Measurements from ENCODE around the gene COLEC11. TPM values are rescaled to one million over a fixed set of nuclear protein-coding genes. Genes with fewer than 3 reads are reported as not detected.

Gene COLEC11
- polyA plus RNA-seq, 2 of the 4 experiments (the other 2 are of a cell fraction) = 0.30 to 0.97 TPM

GRCh38 chr2:3642521-3643215 lies 47.8 kb downstream of the COLEC11 start:
- FAIRE-seq (no peak), ATAC-seq (no peak; a peak in 2 of 6 replicates)
- CTCF ChIA-PET = interaction anchor here (0.6 to 2.2 kb wide), 6 partner anchors 8 to 210 kb away, joined by 3 to 10 read pairs (median 4); no protein-coding TSS in a partner anchor

GRCh38 chr2:3643371-3644245 lies 48.7 kb downstream of the COLEC11 start:
- ChIA-PET CTCF (interaction anchor here (0.6 to 1.4 kb wide), 5 partner anchors 7 to 211 kb away, joined by 3 to 7 read pairs (median 3); no protein-coding TSS in a partner anchor), POLR2A (no interaction called here)
- FAIRE-seq (no peak), ATAC-seq (no peak), DNase-seq (ENCODE audit: low read depth in 1 of 2, low spot score in 1 of 2) (no peak)
- Histone ChIP-seq H3K4me1 (no peaks in the 10 kb centered on the region), H3K9me3 (no peaks in the 10 kb centered on the region), H3K27ac (no peak overlapping the region), H3K4me3 (no peak overlapping the region), H3K4me2 (no peak overlapping the region)
- WGBS (ENCODE audit: missing lambda C conversion rate) = 80% methylated on average over 48 of the region's 48 CpGs
- no peak for TF ChIP-seq E2F6 (IDR thresholded peaks at IDR 0.05; ENCODE audit: borderline replicate concordance, low read depth)
- TF ChIP-seq JUNB (IDR thresholded peaks at IDR 0.05) = no peak
- TF ChIP-seq NR3C1 (IDR thresholded peaks at IDR 0.05) = no peak
- TF ChIP-seq HEYL (CRISPR knock-in tag; IDR thresholded peaks at IDR 0.05) = no peak
- no peak for TF ChIP-seq KDM5A (IDR thresholded peaks at IDR 0.05)
- TF ChIP-seq SREBF2 (IDR thresholded peaks at IDR 0.05) = no peak
- no peak for TF ChIP-seq CTCF (IDR thresholded peaks at IDR 0.05)
- TF ChIP-seq POLR2A (IDR thresholded peaks at IDR 0.05; ENCODE audit: low read length) = no peak
- TF ChIP-seq USF2 (IDR thresholded peaks at IDR 0.05) = no peak

More at GRCh38 chr2:3642521-3643215, 47.8 kb downstream of the COLEC11 start:
- WGBS (ENCODE audit: missing lambda C conversion rate) = 71% methylated on average over 18 of the region's 18 CpGs
- H3K27ac ChIP-seq = no peak overlapping the region
- TF ChIP-seq POLR2A (IDR thresholded peaks at IDR 0.05; ENCODE audit: low read length) (no peak), USF2 (IDR thresholded peaks at IDR 0.05) (no peak), FOSB (CRISPR knock-in tag; IDR thresholded peaks at IDR 0.05) (no peak), KDM5A (IDR thresholded peaks at IDR 0.05) (no peak), ELK1 (IDR thresholded peaks at IDR 0.05; ENCODE audit: low read depth, low read length) (no peak), ZNF302 (CRISPR knock-in tag; IDR thresholded peaks at IDR 0.05) (no peak), MAFK (IDR thresholded peaks at IDR 0.05; ENCODE audit: partially characterized antibody) (no peak)
- no peak overlapping the region for H3K4me3 ChIP-seq
- no peak overlapping the region for H3K4me2 ChIP-seq
- H3K9me3 ChIP-seq = no peaks in the 10 kb centered on the region
- no peak for DNase-seq (ENCODE audit: low read depth in 1 of 2, low spot score in 1 of 2)
- H3K4me1 ChIP-seq = no peaks in the 10 kb centered on the region
- POLR2A ChIA-PET = no interaction called here

- ATAC-seq (no peak), DNase-seq (ENCODE audit: low read depth in 1 of 2, low spot score in 1 of 2) (no peak), FAIRE-seq (no peak)
- TF ChIP-seq SREBF2 (IDR thresholded peaks at IDR 0.05) = no peak
- no peak for TF ChIP-seq MYC (IDR thresholded peaks at IDR 0.05; ENCODE audit: borderline replicate concordance, low read length)
- TF ChIP-seq CHD2 (IDR thresholded peaks at IDR 0.05; ENCODE audit: low read length, partially characterized antibody) = no peak
- no peak for TF ChIP-seq HOXA7 (CRISPR knock-in tag; IDR thresholded peaks at IDR 0.05)
- no peak for TF ChIP-seq BHLHE40 (IDR thresholded peaks at IDR 0.05; ENCODE audit: low read depth, low read length)
- no peak for TF ChIP-seq EP300 (IDR thresholded peaks at IDR 0.05)
- TF ChIP-seq HES2 (IDR thresholded peaks at IDR 0.05) = no peak
- TF ChIP-seq FOSB (CRISPR knock-in tag; IDR thresholded peaks at IDR 0.05) = no peak
- no peak for TF ChIP-seq PBX3 (IDR thresholded peaks at IDR 0.05)
- TF ChIP-seq MAFK (IDR thresholded peaks at IDR 0.05; ENCODE audit: partially characterized antibody) = no peak
- TF ChIP-seq NR3C1 (IDR thresholded peaks at IDR 0.05) = no peak
- TF ChIP-seq MAZ (IDR thresholded peaks at IDR 0.05; ENCODE audit: borderline replicate concordance, low read depth, low read length) = no peak
- TF ChIP-seq HDAC2 (IDR thresholded peaks at IDR 0.05) = no peak
- no peak for TF ChIP-seq KDM1A (IDR thresholded peaks at IDR 0.05; ENCODE audit: low read depth)
- TF ChIP-seq CBX8 (IDR thresholded peaks at IDR 0.05) = no peak
- TF ChIP-seq MAX (IDR thresholded peaks at IDR 0.05) = no peak
- no peak for TF ChIP-seq JUNB (IDR thresholded peaks at IDR 0.05)
- TF ChIP-seq HEYL (CRISPR knock-in tag; IDR thresholded peaks at IDR 0.05) = no peak
- no peak for TF ChIP-seq HOXB5 (CRISPR knock-in tag; IDR thresholded peaks at IDR 0.05)
- Histone ChIP-seq H3K4me2 (no peak overlapping the region), H3K9me3 (no peaks in the 10 kb centered on the region), H3K4me3 (no peak overlapping the region), H3K4me1 (no peaks in the 10 kb centered on the region), H3K27ac (no peak overlapping the region)
- ChIA-PET CTCF (interaction anchor here (1.2 kb wide), 1 partner anchor 10 kb away, joined by 3 read pairs; no protein-coding TSS in a partner anchor), POLR2A (no interaction called here)
These were observed 49.3 kb downstream of the COLEC11 start for GRCh38 chr2:3644246-3644525.
